MM.1S (cell line): Measurements from ENCODE around the gene ERVK3-1.
"Not testable (repeated sequence)": the region's sequence is repeated elsewhere in the genome, so short reads cannot be mapped to it uniquely, and the experiment has no call there.

Experiments used
- EZH2 ChIP-seq: fragments of 300-600 bp; sonication (generic); optimal IDR thresholded peaks from 2 replicates; pipeline ENCODE3; 2017; ENCODE audit warnings: low read depth, mild to moderate bottlenecking, antibody characterized with exemption, low read length, mixed read lengths
- EZH2phosphoT487 ChIP-seq: fragments of 300-600 bp; sonication (generic); IDR thresholded peaks from 2 replicates; pipeline ENCODE4 v1.6.1; 2018; ENCODE audit warnings: antibody characterized with exemption, low read length
- TF ChIP-seq, protein P1 (sequence below): fragments of 300-600 bp; sonication (generic); IDR thresholded peaks from 2 replicates; pipeline ENCODE4 v1.5.1; 2016; ENCODE audit warnings: antibody characterized with exemption, low read length, mixed read lengths

DNA sequence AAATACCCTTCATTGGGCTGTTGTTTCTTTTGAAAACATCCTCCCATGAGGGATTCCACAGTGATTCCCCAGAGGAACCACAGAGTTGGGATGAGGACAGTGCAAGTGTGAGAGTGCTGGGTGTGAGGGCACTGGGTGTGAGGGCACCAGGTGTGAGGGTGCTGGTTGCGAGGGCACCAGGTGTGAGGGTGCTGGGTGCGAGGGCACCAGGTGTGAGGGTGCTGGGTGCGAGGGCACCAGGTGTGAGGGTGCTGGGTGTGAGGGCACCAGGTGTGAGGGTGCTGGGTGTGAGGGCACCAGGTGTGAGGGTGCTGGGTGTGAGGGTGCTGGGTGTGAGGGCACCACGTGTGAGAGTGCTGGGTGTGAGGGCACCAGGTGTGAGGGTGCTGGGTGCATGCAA is 46.9 kb upstream of the ERVK3-1 start:
- TF ChIP-seq, protein P1, sequence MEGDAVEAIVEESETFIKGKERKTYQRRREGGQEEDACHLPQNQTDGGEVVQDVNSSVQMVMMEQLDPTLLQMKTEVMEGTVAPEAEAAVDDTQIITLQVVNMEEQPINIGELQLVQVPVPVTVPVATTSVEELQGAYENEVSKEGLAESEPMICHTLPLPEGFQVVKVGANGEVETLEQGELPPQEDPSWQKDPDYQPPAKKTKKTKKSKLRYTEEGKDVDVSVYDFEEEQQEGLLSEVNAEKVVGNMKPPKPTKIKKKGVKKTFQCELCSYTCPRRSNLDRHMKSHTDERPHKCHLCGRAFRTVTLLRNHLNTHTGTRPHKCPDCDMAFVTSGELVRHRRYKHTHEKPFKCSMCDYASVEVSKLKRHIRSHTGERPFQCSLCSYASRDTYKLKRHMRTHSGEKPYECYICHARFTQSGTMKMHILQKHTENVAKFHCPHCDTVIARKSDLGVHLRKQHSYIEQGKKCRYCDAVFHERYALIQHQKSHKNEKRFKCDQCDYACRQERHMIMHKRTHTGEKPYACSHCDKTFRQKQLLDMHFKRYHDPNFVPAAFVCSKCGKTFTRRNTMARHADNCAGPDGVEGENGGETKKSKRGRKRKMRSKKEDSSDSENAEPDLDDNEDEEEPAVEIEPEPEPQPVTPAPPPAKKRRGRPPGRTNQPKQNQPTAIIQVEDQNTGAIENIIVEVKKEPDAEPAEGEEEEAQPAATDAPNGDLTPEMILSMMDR = not testable (repeated sequence)
- TF ChIP-seq EZH2, EZH2phosphoT487: not testable (repeated sequence)
